ENCODE measurements around the gene PAM.
A peak's percentile ranks its signal among the peaks of the same experiment; 100 is the strongest.

PAM gene

GRCh38 chr5:102792705-102793104, 37.6 kb downstream of the PAM start:
- no peaks in the 10 kb centered on the region for H3K4me1 ChIP-seq (ENCODE audit: low read length)
- no peaks in the 10 kb centered on the region for H3K36me3 ChIP-seq (replicated peaks; ENCODE audit: insufficient read depth, low read length)
- no peaks in the 10 kb centered on the region for H3K27me3 ChIP-seq (replicated peaks; ENCODE audit: insufficient read depth, low read length)
- H3K27ac ChIP-seq (ENCODE audit: low read length), result no peak overlapping the region
- no peak overlapping the region for H2AFZ ChIP-seq (ENCODE audit: low read length)
- no peak overlapping the region for H3K4me3 ChIP-seq (ENCODE audit: low read length)
- TF ChIP-seq, protein P1, sequence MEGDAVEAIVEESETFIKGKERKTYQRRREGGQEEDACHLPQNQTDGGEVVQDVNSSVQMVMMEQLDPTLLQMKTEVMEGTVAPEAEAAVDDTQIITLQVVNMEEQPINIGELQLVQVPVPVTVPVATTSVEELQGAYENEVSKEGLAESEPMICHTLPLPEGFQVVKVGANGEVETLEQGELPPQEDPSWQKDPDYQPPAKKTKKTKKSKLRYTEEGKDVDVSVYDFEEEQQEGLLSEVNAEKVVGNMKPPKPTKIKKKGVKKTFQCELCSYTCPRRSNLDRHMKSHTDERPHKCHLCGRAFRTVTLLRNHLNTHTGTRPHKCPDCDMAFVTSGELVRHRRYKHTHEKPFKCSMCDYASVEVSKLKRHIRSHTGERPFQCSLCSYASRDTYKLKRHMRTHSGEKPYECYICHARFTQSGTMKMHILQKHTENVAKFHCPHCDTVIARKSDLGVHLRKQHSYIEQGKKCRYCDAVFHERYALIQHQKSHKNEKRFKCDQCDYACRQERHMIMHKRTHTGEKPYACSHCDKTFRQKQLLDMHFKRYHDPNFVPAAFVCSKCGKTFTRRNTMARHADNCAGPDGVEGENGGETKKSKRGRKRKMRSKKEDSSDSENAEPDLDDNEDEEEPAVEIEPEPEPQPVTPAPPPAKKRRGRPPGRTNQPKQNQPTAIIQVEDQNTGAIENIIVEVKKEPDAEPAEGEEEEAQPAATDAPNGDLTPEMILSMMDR (IDR thresholded peaks at IDR 0.05; ENCODE audit: low read length), result peak; percentile 36
- TF ChIP-seq EZH2phosphoT487 (IDR thresholded peaks at IDR 0.05; ENCODE audit: low read length), result no peak
- TF ChIP-seq EZH2 (optimal IDR thresholded peaks at IDR 0.05; ENCODE audit: low read depth, low read length), result no peak
- no peaks in the 10 kb centered on the region for H3K79me2 ChIP-seq (ENCODE audit: low read length)
- H3K4me2 ChIP-seq (ENCODE audit: low read depth, low read length), result no peak overlapping the region
- no peaks in the 10 kb centered on the region for H4K20me1 ChIP-seq (ENCODE audit: insufficient read depth, low read length)
- H3K9ac ChIP-seq (ENCODE audit: low read length), result no peak overlapping the region
- no peaks in the 10 kb centered on the region for H3K9me3 ChIP-seq (replicated peaks; ENCODE audit: insufficient read depth, low read length)
- H3K9me2 ChIP-seq (replicated peaks; ENCODE audit: insufficient read depth, low read length), result no peaks in the 10 kb centered on the region
- H3F3A ChIP-seq (ENCODE audit: insufficient read depth, low read length), result no peaks in the 10 kb centered on the region
- DNase-seq, result peak; percentile 10

DNA sequence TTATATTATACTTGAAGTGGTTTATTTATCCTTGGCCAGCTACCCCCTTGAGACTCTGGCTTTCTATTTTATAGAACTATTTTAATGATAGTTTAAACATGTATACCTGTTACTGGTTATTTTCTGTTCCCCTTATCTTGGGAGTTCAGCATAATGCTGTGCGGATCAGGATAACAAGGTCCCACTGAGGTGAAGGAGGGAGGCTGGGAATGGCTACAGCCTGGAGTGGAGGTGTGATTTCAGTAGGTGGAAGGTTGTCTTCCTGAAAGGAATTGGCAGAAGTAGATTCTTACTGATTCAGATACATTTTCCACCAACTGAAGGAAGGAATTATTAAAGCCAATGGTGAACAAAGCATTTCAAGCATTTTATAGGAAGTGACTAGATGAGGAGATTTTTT, 38.9 kb downstream of the PAM start:
- Histone ChIP-seq H3K36me3 (replicated peaks; ENCODE audit: insufficient read depth, low read length) (no peaks in the 10 kb centered on the region), H3K4me2 (ENCODE audit: low read depth, low read length) (no peak overlapping the region), H3F3A (ENCODE audit: insufficient read depth, low read length) (no peaks in the 10 kb centered on the region), H4K20me1 (ENCODE audit: insufficient read depth, low read length) (no peaks in the 10 kb centered on the region), H3K4me1 (ENCODE audit: low read length) (no peaks in the 10 kb centered on the region), H3K4me3 (ENCODE audit: low read length) (no peak overlapping the region), H3K27me3 (replicated peaks; ENCODE audit: insufficient read depth, low read length) (no peaks in the 10 kb centered on the region), H3K9me3 (replicated peaks; ENCODE audit: insufficient read depth, low read length) (no peaks in the 10 kb centered on the region), H2AFZ (ENCODE audit: low read length) (no peak overlapping the region), H3K79me2 (ENCODE audit: low read length) (no peaks in the 10 kb centered on the region), H3K27ac (ENCODE audit: low read length) (no peak overlapping the region), H3K9me2 (replicated peaks; ENCODE audit: insufficient read depth, low read length) (no peaks in the 10 kb centered on the region), H3K9ac (ENCODE audit: low read length) (no peak overlapping the region)
- TF ChIP-seq EZH2phosphoT487 (IDR thresholded peaks at IDR 0.05; ENCODE audit: low read length), result no peak
- TF ChIP-seq, protein P1 (IDR thresholded peaks at IDR 0.05; ENCODE audit: low read length), result no peak
- TF ChIP-seq EZH2 (optimal IDR thresholded peaks at IDR 0.05; ENCODE audit: low read depth, low read length), result no peak
- no peak for DNase-seq

DNA sequence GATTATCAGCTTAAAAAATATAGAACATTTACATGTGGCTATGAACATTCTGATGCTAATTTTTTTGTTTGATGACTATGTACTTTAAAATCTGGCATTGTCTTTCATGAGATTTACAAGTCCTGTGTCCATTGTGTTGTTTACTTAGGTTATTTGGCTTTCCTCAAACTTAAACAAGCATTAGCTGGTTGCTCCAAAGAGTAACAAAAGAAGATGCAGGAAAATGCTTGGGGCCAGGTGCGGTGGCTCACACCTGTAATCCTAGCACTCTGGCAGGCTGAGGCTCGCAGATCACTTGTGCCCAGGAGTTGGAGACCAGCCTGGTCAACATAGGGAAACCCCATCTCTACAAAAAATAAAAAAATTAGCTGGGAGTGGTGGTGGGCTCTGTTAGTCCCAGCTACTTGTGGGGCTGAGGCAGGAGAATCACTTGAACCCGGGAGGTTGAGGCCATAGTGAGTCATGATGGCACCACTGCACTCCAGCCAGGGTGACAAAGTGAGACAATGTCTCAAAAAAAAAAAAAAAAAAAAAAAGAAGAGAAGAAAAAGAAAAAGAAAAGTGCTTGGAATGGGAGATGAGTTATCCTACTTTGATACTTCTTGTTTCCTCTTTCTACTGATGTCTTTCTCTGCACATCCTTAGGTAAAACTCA, 39.7 kb downstream of the PAM start:
- Histone ChIP-seq H3K4me3 (ENCODE audit: low read length) (no peak overlapping the region), H3K79me2 (ENCODE audit: low read length) (no peaks in the 10 kb centered on the region), H3K9me2 (replicated peaks; ENCODE audit: insufficient read depth, low read length) (no peaks in the 10 kb centered on the region), H3K27ac (ENCODE audit: low read length) (no peak overlapping the region), H3K36me3 (replicated peaks; ENCODE audit: insufficient read depth, low read length) (no peaks in the 10 kb centered on the region), H3K9ac (ENCODE audit: low read length) (no peak overlapping the region), H3K9me3 (replicated peaks; ENCODE audit: insufficient read depth, low read length) (no peaks in the 10 kb centered on the region), H4K20me1 (ENCODE audit: insufficient read depth, low read length) (no peaks in the 10 kb centered on the region), H3K27me3 (replicated peaks; ENCODE audit: insufficient read depth, low read length) (no peaks in the 10 kb centered on the region), H3F3A (ENCODE audit: insufficient read depth, low read length) (no peaks in the 10 kb centered on the region), H2AFZ (ENCODE audit: low read length) (no peak overlapping the region), H3K4me2 (ENCODE audit: low read depth, low read length) (no peak overlapping the region), H3K4me1 (ENCODE audit: low read length) (no peaks in the 10 kb centered on the region)
- TF ChIP-seq, protein P1 (IDR thresholded peaks at IDR 0.05; ENCODE audit: low read length), result no peak
- TF ChIP-seq EZH2 (optimal IDR thresholded peaks at IDR 0.05; ENCODE audit: low read depth, low read length), result no peak
- TF ChIP-seq EZH2phosphoT487 (IDR thresholded peaks at IDR 0.05; ENCODE audit: low read length), result no peak
- no peak for DNase-seq

Data from MM.1S (cell line).